Sigmoid colon (tissue), 7 donors: ENCODE results near the gene CLCN4. TPM values are rescaled to one million over a fixed set of nuclear protein-coding genes. Genes with fewer than 3 reads are reported as not detected.

Source experiments
- DNase-seq: peaks from one replicate; pipeline ENCODE4 v3.0.0-alpha.2; 2019
- H3K27ac ChIP-seq, 4 donors: fragments of 200-600 bp; sonication (generic); one replicate each; pipeline ENCODE4 v1.5.1; 2016 to 2019; ENCODE audit warnings: mild to moderate bottlenecking in 1 of 4
- H3K27me3 ChIP-seq, 3 donors: fragments of 200-600 bp; sonication (generic); one replicate each; pipeline ENCODE4 v1.5.1; 2019; ENCODE audit warnings: mild to moderate bottlenecking in 1 of 3
- H3K36me3 ChIP-seq, 4 donors: fragments of 200-600 bp; sonication (generic); one replicate each; pipeline ENCODE4 v1.5.1; 2016 to 2019
- H3K4me1 ChIP-seq, 4 donors: fragments of 200-600 bp; sonication (generic); one replicate each; pipeline ENCODE4 v1.5.1; 2017 to 2019
- H3K4me3 ChIP-seq, 4 donors: fragments of 200-600 bp; sonication (generic); one replicate each; pipeline ENCODE4 v1.5.1; 2017 to 2019; ENCODE audit warnings: mild to moderate bottlenecking in 2 of 4, moderate library complexity in 1 of 4
- H3K9me3 ChIP-seq, 4 donors: fragments of 200-600 bp in 3 of 4; sonication (generic) in 3 of 4; one replicate each; pipeline versions ENCODE4 v1.5.1 to v1.6.1; 2013 to 2019
- EP300 ChIP-seq, 4 donors: sonication (generic); formaldehyde crosslinking; IDR thresholded peaks; one replicate each; pipeline ENCODE4 v1.6.1; 2017; ENCODE audit warnings: antibody characterized with exemption in 4 of 4
- POLR2A ChIP-seq, 2 donors: fragments of 450-650 bp; IDR thresholded peaks; one replicate each; pipeline ENCODE4 v1.6.1; 2016; ENCODE audit warnings: antibody characterized with exemption in 2 of 2, mild to moderate bottlenecking in 2 of 2, moderate library complexity in 2 of 2
- POLR2AphosphoS5 ChIP-seq, 4 donors: sonication (generic); formaldehyde crosslinking; IDR thresholded peaks; one replicate each; pipeline ENCODE4 v1.6.1; 2017; ENCODE audit warnings: antibody characterized with exemption in 4 of 4
- WGBS, 2 donors: extraction: QIAGEN DNeasy Blood & Tissue Kit; methylation state at CpG; one replicate each; pipeline ENCODE4 v1.1.7; 2013; 5-methylcytosine and 5-hydroxymethylcytosine counted together
- intact Hi-C: fragments of 100-400 bp; cut with DNase I; formaldehyde crosslinking; loops from one replicate; pipeline ENCODE4 v1.15.1; 2023
- polyA plus RNA-seq, 3 donors: library from polyadenylated mRNA; stranded (reverse); fragments of 200-250 nt; gene quantifications; one replicate each; pipeline ENCODE4 v1.2.3, GENCODE V29; 2013
- total RNA-seq, 4 donors: library from RNA; depleted of rRNA; stranded (reverse); fragments of >200 nt; gene quantifications; one replicate each; pipeline ENCODE4 v1.1.0, GENCODE V29; 2016
- TF ChIP-seq, protein P1 (sequence below), 4 experiments: fragments of 450-650 bp in 3 of 4; fragments of 200-600 bp in 1 of 4; IDR thresholded peaks; one replicate each; pipeline ENCODE4 v1.5.1; 2016 to 2019; ENCODE audit warnings: antibody characterized with exemption in 4 of 4, mild to moderate bottlenecking in 3 of 4, moderate library complexity in 2 of 4
- donor health status: healthy with polysubstance abuse.
- donor health status: Bipolar disorder and iron deficiency.
- donor health status: healthy.

CLCN4 gene
- total and polyA plus RNA-seq, 7 donors = under 0.01 to 1.1 (median 0.71) TPM

DNA sequence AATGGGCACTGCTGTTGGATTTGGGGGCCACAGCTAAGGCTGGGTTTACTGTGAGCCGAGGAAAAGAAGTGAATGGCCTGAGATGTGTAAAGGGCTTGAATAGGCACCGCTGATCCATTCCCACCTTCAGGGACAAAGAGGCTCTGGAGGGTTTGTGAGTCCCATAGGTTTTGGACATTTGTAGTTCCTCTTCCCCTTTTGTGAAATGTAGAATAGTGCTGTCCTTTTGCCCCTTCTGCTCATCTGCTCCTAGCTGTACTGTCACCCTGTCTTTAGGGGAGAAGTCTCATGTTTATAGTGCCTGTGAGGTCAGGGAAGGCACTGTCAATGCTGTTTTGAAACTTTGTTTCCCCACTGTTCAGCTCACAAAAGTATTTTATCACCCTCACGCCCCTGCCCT lies 26.4 kb upstream of the CLCN4 start:
- TF ChIP-seq POLR2AphosphoS5 (IDR thresholded peaks at IDR 0.05) (no peak), POLR2A (IDR thresholded peaks at IDR 0.05) (no peak), EP300 (IDR thresholded peaks at IDR 0.05) (no peak)
- TF ChIP-seq, protein P1, sequence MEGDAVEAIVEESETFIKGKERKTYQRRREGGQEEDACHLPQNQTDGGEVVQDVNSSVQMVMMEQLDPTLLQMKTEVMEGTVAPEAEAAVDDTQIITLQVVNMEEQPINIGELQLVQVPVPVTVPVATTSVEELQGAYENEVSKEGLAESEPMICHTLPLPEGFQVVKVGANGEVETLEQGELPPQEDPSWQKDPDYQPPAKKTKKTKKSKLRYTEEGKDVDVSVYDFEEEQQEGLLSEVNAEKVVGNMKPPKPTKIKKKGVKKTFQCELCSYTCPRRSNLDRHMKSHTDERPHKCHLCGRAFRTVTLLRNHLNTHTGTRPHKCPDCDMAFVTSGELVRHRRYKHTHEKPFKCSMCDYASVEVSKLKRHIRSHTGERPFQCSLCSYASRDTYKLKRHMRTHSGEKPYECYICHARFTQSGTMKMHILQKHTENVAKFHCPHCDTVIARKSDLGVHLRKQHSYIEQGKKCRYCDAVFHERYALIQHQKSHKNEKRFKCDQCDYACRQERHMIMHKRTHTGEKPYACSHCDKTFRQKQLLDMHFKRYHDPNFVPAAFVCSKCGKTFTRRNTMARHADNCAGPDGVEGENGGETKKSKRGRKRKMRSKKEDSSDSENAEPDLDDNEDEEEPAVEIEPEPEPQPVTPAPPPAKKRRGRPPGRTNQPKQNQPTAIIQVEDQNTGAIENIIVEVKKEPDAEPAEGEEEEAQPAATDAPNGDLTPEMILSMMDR (IDR thresholded peaks at IDR 0.05) = no peak
- Histone ChIP-seq H3K27ac (no peak overlapping the region), H3K4me3 (no peak overlapping the region), H3K27me3 (no peaks in the 10 kb centered on the region), H3K36me3 (peaks cover 0 to 44% (median 4%) of the 10 kb centered on the region in 4 donors), H3K9me3 (no peaks in the 10 kb centered on the region), H3K4me1 (no peaks in the 10 kb centered on the region)
- no peak for DNase-seq
- WGBS, 2 donors = 93 to 94% methylated on average over 3 of the region's 3 CpGs
- intact Hi-C loops = no loop called here

DNA sequence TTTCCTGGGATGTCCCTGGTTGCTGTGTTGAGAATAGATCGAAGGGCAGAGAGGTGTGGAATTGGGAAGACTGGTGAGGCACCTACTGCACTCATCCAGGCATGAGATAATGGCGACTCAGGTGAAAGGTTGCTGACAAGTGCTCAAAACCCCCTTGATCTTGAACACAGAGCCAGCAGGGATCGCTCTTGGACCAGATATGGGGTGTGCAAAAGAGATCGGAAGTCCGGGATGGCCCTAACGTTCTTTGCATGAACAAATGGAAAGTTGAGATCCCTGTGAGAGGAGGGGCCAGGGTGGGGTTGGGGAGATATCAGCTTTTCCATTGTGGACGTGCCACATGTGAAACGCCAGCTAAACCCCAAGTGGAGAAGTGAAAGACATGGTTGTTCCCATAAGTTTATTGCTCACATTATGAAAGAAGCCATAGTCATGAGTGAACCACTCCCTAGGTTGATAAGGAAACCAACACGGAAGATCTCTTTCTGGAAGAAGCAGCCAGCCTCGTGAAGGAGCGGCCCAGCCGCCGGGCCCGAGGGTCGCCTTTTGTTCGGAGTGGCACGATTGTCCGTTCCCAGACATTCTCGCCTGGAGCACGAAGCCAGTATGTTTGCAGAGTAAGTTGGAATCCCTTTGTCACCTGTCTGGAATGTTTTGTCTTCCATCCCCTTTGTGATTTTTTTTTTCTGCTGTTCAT lies 22.6 kb upstream of the CLCN4 start:
- H3K4me3 ChIP-seq = no peak overlapping the region
- TF ChIP-seq POLR2AphosphoS5 (IDR thresholded peaks at IDR 0.05) (no peak), POLR2A (IDR thresholded peaks at IDR 0.05) (no peak), EP300 (IDR thresholded peaks at IDR 0.05) (no peak)
- TF ChIP-seq, protein P1 (IDR thresholded peaks at IDR 0.05) = no peak
- H3K4me1 ChIP-seq = no peaks in the 10 kb centered on the region
- H3K27me3 ChIP-seq = peaks cover 0 to 2% (median 0%) of the 10 kb centered on the region in 3 donors
- no peak overlapping the region for H3K27ac ChIP-seq
- intact Hi-C loops = no loop called here
- H3K9me3 ChIP-seq = no peaks in the 10 kb centered on the region
- peaks cover 0 to 57% (median 9%) of the 10 kb centered on the region in 4 donors for H3K36me3 ChIP-seq
- WGBS, 2 donors = 31 to 81% methylated on average over 20 of the region's 20 CpGs
- peak; percentile 22 for DNase-seq

DNA sequence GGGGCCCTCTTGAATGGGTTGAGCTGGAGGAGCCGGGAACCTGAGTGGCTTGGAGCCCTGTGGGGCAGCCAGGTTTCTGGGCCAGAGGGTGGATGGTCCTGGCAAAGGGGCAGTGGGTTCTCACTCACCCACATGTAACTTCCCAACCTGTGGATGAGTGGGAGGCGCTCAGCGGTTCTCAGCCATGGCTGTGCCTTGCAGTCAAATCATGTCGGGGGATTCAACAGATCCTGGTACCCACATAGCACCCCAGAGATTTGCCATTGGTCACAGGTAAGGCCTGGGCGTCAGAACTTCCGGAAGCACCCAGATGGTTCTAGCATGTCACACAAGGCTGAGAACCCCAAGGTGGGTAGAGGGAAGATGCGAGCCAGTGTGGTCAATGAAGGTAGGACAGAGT lies 21.9 kb upstream of the CLCN4 start:
- DNase-seq = peak; percentile 49
- no peaks in the 10 kb centered on the region for H3K4me1 ChIP-seq
- H3K27ac ChIP-seq = no peak overlapping the region
- TF ChIP-seq, protein P1 (IDR thresholded peaks at IDR 0.05) = no peak
- TF ChIP-seq EP300 (IDR thresholded peaks at IDR 0.05) = no peak
- no peak overlapping the region for H3K4me3 ChIP-seq
- no peaks in the 10 kb centered on the region for H3K9me3 ChIP-seq
- peaks cover 0 to 2% (median 0%) of the 10 kb centered on the region in 3 donors for H3K27me3 ChIP-seq
- H3K36me3 ChIP-seq = peaks cover 0 to 57% (median 8%) of the 10 kb centered on the region in 4 donors
- intact Hi-C loops = no loop called here
- WGBS, 2 donors = 97 to 99% methylated on average over 7 of the region's 7 CpGs

DNA sequence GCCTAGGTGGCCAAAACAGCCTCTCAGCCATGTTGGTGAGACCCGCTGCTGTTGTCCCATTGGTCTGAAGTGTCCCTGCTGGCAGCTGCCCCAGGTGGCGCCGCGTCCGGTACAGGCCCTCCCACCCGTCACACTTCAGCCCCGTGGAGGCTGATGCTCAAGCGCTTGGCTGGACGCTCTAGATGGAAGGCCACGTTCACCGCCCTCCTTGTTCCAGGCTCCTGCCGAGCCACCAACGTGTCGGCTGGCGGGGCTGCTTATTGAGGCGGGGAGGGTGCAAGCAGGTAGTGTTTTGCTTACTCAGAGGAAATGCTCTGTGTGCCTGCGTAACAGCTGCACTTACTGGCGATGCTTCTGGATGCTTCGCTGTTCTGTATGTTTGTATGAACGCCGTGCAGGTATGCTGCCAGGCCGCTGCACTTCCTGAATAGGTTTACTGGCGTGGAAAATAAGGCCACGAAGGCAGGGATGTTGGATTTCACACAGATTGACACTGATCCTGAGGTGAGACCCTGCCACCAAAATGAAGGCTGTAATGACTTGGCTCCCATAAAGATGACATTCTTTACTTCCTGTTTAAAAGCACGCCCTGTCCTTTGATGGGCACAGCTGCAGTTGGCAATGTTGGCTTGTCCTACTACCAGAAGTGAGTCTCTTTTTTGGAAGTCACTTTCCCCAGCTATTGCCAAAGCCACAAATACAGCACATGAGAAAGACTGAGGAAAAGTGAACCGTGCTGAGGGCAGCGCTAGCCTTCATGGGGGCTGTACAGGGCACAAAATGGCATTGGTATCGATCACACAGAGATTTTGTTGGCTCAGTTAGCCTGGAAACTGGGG lies 21.0 kb upstream of the CLCN4 start:
- TF ChIP-seq, protein P1 (IDR thresholded peaks at IDR 0.05) = no peak
- no peak for TF ChIP-seq POLR2AphosphoS5 (IDR thresholded peaks at IDR 0.05)
- no peak for TF ChIP-seq EP300 (IDR thresholded peaks at IDR 0.05)
- no peak for TF ChIP-seq POLR2A (IDR thresholded peaks at IDR 0.05)
- H3K4me1 ChIP-seq = no peaks in the 10 kb centered on the region
- no peak for DNase-seq
- H3K36me3 ChIP-seq = peaks cover 0 to 60% (median 8%) of the 10 kb centered on the region in 4 donors
- 94 to 96% methylated on average over 28 of the region's 28 CpGs for WGBS, 2 donors
- H3K27ac ChIP-seq = no peak overlapping the region
- intact Hi-C loops = no loop called here
- no peak overlapping the region for H3K4me3 ChIP-seq
- no peaks in the 10 kb centered on the region for H3K9me3 ChIP-seq
- H3K27me3 ChIP-seq = peaks cover 0 to 2% (median 0%) of the 10 kb centered on the region in 3 donors
